HepG2 (cell line): Measurements from ENCODE around the gene GOSR1. TPM values are rescaled to one million over a fixed set of nuclear protein-coding genes. Genes with fewer than 3 reads are reported as not detected.

ENCODE experiments used
- ARID4A ChIP-seq: sonication (generic); formaldehyde crosslinking; IDR thresholded peaks from 2 replicates; pipeline ENCODE4 v1.5.0; 2020; ENCODE audit warnings: mild to moderate bottlenecking, missing genetic modification reagents, borderline replicate concordance
- CERS6 ChIP-seq: sonication (generic); formaldehyde crosslinking; IDR thresholded peaks from 2 replicates; pipeline ENCODE4 v1.5.0; 2020; ENCODE audit warnings: missing genetic modification reagents
- HIC2 ChIP-seq: sonication (generic); formaldehyde crosslinking; IDR thresholded peaks from 2 replicates; pipeline ENCODE4 v1.9.0; 2022; ENCODE audit warnings: low read depth, missing genetic modification reagents
- MXD1 ChIP-seq: sonication (generic); formaldehyde crosslinking; IDR thresholded peaks from 2 replicates; pipeline ENCODE4 v1.4.0; 2020; ENCODE audit warnings: mild to moderate bottlenecking, missing genetic modification reagents
- PLRG1 ChIP-seq: fragments of 450-650 bp; conservative IDR thresholded peaks from 2 replicates; pipeline ENCODE4 v1.6.1; 2016
- ZFP91 ChIP-seq: sonication (generic); formaldehyde crosslinking; IDR thresholded peaks from 2 replicates; pipeline ENCODE4 v1.9.0; 2022; ENCODE audit warnings: missing genetic modification reagents, mild to moderate bottlenecking, borderline replicate concordance
- ZNF274 ChIP-seq: sonication (generic); formaldehyde crosslinking; IDR thresholded peaks from 2 replicates; pipeline ENCODE4 v1.5.1; 2020; ENCODE audit warnings: mild to moderate bottlenecking, missing genetic modification reagents
- ZNF644 ChIP-seq: IDR thresholded peaks from 2 replicates; pipeline ENCODE4 v1.6.1; 2016; ENCODE audit warnings: low read depth
- polyA plus RNA-seq, 8 experiments: library from polyadenylated mRNA; depleted of rRNA in 3 of 8; stranded (reverse) in 7 of 8; unstranded in 1 of 8; fragments of >200 nt; fragmentation: Illumina TruSeq in 4 of 8; extraction: Trizol in 4 of 8; gene quantifications; 2 replicates each; pipeline versions ENCODE4 v1.2.1 to v1.2.3, GENCODE V29; 2011 to 2016; ENCODE audit warnings: low read depth in 4 of 8, missing spikeins in 1 of 8, mixed read lengths in 1 of 8; ENCODE audit not compliant: insufficient read depth in 1 of 8
- total RNA-seq, 5 experiments: library from RNA; depleted of rRNA; stranded (reverse); fragments of >200 nt; fragmentation: Illumina TruSeq; extraction: Trizol; gene quantifications; 2 replicates each; pipeline ENCODE4 v1.2.3, GENCODE V29; 2016; ENCODE audit warnings: low read depth in 1 of 5

GOSR1 gene
- total and polyA plus RNA-seq, 2 of the 13 experiments (the other 11 are each of a cell fraction or from before 2014, with no cell fraction given), result 15.8 to 37.0 TPM

GRCh38 chr17:30475206-30475605 lies 2.0 kb upstream of the GOSR1 start (continued):
- no peak for TF ChIP-seq ZFP91 (CRISPR knock-in tag)
- TF ChIP-seq HIC2 (CRISPR knock-in tag), result no peak
- no peak for TF ChIP-seq ZNF274 (CRISPR knock-in tag)
- TF ChIP-seq CERS6 (CRISPR knock-in tag), result no peak
- TF ChIP-seq PLRG1, result no peak
- no peak for TF ChIP-seq ZNF644 (CRISPR knock-in tag)
- no peak for TF ChIP-seq MXD1
- no peak for TF ChIP-seq ARID4A (CRISPR knock-in tag)
